Prostate gland (tissue), 2 donors: ENCODE data around the gene IFNLR1.

Experiments
- POLR2A ChIP-seq: fragments of 450-650 bp; IDR thresholded peaks from one replicate; pipeline ENCODE4 v1.6.1; 2016; ENCODE audit warnings: antibody characterized with exemption, mild to moderate bottlenecking
- POLR2AphosphoS5 ChIP-seq: sonication (generic); formaldehyde crosslinking; IDR thresholded peaks from one replicate; pipeline ENCODE4 v1.6.1; 2017; ENCODE audit warnings: antibody characterized with exemption
- TF ChIP-seq, protein P1 (sequence below), 4 experiments: fragments of 200-600 bp in 2 of 4; fragments of 450-650 bp in 2 of 4; sonication (generic) in 2 of 4; IDR thresholded peaks; 1 replicate in 3 of 4; 2 replicates in 1 of 4; pipeline ENCODE4 v1.5.1; 2016 to 2019; ENCODE audit warnings: antibody characterized with exemption in 4 of 4, mild to moderate bottlenecking in 2 of 4, moderate library complexity in 2 of 4

DNA sequence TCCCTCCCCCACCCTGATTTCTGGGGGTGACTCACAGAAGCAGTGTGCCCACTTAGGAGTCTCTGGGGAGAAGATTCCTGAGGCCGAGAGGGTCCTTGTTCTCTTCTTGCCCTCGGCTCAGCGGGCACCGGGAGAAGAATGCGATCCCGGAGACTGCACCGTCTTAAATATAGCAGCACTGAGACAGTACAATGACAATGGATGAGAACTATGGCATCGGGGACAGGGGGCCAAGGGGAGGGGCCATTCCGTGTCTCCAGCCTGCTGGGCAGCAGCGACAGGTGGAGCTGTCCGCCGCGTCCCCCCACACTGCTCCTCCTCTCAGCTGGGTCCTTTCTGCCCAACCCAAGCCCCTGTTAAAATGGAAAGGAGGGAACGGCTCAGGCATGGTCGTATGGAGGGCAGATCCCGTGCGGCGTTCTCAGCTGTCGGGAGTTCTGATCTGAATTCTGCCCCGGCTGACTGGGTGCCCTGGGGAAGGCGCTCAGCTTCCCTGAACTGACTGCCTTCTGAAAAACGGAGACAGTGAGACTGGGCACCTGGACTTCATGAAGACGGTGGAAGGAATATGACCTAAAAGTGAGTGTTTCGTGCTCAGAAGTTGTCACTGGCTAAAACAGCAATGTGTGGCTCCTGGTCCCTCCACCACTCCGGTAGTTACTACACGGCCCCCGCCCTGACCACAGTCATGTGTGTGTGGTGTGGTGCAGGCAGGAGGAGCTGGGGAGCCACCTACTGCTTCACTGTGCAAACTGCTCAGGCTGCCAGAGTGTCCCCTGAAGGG is 74.9 kb downstream of the IFNLR1 start, which contains the start of gene MYOM3:
- TF ChIP-seq, protein P1, sequence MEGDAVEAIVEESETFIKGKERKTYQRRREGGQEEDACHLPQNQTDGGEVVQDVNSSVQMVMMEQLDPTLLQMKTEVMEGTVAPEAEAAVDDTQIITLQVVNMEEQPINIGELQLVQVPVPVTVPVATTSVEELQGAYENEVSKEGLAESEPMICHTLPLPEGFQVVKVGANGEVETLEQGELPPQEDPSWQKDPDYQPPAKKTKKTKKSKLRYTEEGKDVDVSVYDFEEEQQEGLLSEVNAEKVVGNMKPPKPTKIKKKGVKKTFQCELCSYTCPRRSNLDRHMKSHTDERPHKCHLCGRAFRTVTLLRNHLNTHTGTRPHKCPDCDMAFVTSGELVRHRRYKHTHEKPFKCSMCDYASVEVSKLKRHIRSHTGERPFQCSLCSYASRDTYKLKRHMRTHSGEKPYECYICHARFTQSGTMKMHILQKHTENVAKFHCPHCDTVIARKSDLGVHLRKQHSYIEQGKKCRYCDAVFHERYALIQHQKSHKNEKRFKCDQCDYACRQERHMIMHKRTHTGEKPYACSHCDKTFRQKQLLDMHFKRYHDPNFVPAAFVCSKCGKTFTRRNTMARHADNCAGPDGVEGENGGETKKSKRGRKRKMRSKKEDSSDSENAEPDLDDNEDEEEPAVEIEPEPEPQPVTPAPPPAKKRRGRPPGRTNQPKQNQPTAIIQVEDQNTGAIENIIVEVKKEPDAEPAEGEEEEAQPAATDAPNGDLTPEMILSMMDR (IDR thresholded peaks at IDR 0.05): peak in 3 of 4 experiments; percentile 26 to 66 (median 62)
- TF ChIP-seq POLR2AphosphoS5 (peak; percentile 21), POLR2A (no peak)
